K562 (cell line): Measurements from ENCODE around the gene ATXN7. TPM values are rescaled to one million over a fixed set of nuclear protein-coding genes. Genes with fewer than 3 reads are reported as not detected.

Experiments
- ATAC-seq: fragments of 200-7000 bp; cut with Tn5 transposase; 3 replicates; pipeline ENCODE4 v1.9.1; 2020; ENCODE audit warnings: moderate library complexity
- BruUV-seq: library from RNA; stranded (reverse); fragments of 400-500 nt; replicated peaks from 2 replicates; lab custom pipeline; 2021; lab: Mats Ljungman, UMichigan
- CTCF ChIA-PET: fragments of 300-600 bp; formaldehyde crosslinking; extraction: SDS; loops from one replicate; lab custom pipeline; 2021; ENCODE audit warnings: low intra/inter-chr PET ratio; lab: Yijun Ruan, JAX
- POLR2A ChIA-PET: fragments of 300-600, 350-650 bp; sonication (Branson Sonifier 250); formaldehyde crosslinking; extraction: SDS; loops from one replicate; lab custom pipeline; 2021; ENCODE audit warnings: antibody characterized with exemption, inconsistent platforms; lab: Yijun Ruan, JAX
- DNase-seq, 4 experiments: peaks; one replicate each; pipeline versions ENCODE4 v3.0.0 to v3.0.0-alpha.2; 2011 to 2018; ENCODE audit warnings: low spot score in 3 of 4, mixed read lengths in 3 of 4; ENCODE audit errors: extremely low read depth in 1 of 4
- FAIRE-seq: peaks from 2 replicates; lab custom pipeline; 2011; peaks lifted over from hg19 to GRCh38; lab: Jason Lieb, UNC
- H2AFZ ChIP-seq: 2 replicates; pipeline ENCODE4 v1.6.0; 2011; ENCODE audit warnings: low read depth, low read length, control low read depth, inconsistent platforms
- H3K27ac ChIP-seq: fragments of 200-600 bp; 3 replicates; pipeline ENCODE4 v1.8.0; 2011; ENCODE audit warnings: low read depth, mild to moderate bottlenecking, control low read depth, inconsistent platforms, low read length, moderate library complexity, mixed read lengths; ENCODE audit errors: extremely low read depth
- H3K27me3 ChIP-seq, 2 experiments: fragments of 300-600 bp in 1 of 2; 2 replicates in 1 of 2; 3 replicates in 1 of 2; pipeline versions ENCODE4 v1.6.0 to v1.8.0; 2011; ENCODE audit warnings: inconsistent platforms in 2 of 2, low read length in 2 of 2, mild to moderate bottlenecking in 1 of 2, mixed read lengths in 1 of 2, moderate library complexity in 1 of 2; ENCODE audit not compliant: control insufficient read depth in 2 of 2, insufficient read depth in 2 of 2
- H3K36me3 ChIP-seq: fragments of 300-600 bp; 3 replicates; pipeline ENCODE4 v1.8.0; 2011; ENCODE audit warnings: mild to moderate bottlenecking, low read length, inconsistent platforms; ENCODE audit not compliant: control insufficient read depth, insufficient read depth
- H3K4me1 ChIP-seq, 2 experiments: fragments of 200-600 bp in 1 of 2; replicated peaks in 1 of 2; 2 replicates in 1 of 2; 3 replicates in 1 of 2; pipeline versions ENCODE4 v1.5.1 to v1.8.0; 2011; ENCODE audit warnings: inconsistent platforms in 2 of 2, low read length in 2 of 2, mild to moderate bottlenecking in 1 of 2, mixed read lengths in 1 of 2, moderate library complexity in 1 of 2; ENCODE audit not compliant: control insufficient read depth in 2 of 2, insufficient read depth in 2 of 2
- H3K4me2 ChIP-seq: 2 replicates; pipeline ENCODE4 v1.6.1; 2011; ENCODE audit warnings: low read length, control low read depth, inconsistent platforms, mixed read lengths; ENCODE audit not compliant: insufficient read depth
- H3K4me3 ChIP-seq: fragments of 200-600 bp; sonication (generic), shearing (Covaris generic); 2 replicates; pipeline ENCODE4 v1.5.1; 2016; ENCODE audit warnings: control low read depth, inconsistent platforms
- H3K79me2 ChIP-seq: fragments of 200-600 bp; 3 replicates; pipeline ENCODE4 v1.8.0; 2011; ENCODE audit warnings: low read length, inconsistent platforms; ENCODE audit not compliant: control insufficient read depth, insufficient read depth
- H3K9ac ChIP-seq, 2 experiments: 2 replicates each; pipeline versions ENCODE4 v1.6.0 to v1.6.1; 2011; ENCODE audit warnings: low read depth in 2 of 2, low read length in 2 of 2, control low read depth in 1 of 2, inconsistent platforms in 1 of 2, mild to moderate bottlenecking in 1 of 2, mixed read lengths in 1 of 2; ENCODE audit not compliant: insufficient read depth in 1 of 2
- H3K9me1 ChIP-seq: one replicate; pipeline ENCODE4 v1.6.0; 2011; ENCODE audit warnings: inconsistent platforms, mild to moderate bottlenecking, low read length, moderate library complexity; ENCODE audit not compliant: control insufficient read depth, insufficient read depth
- H3K9me3 ChIP-seq: replicated peaks from 2 replicates; pipeline ENCODE4 v1.5.1; 2011; ENCODE audit warnings: low read depth, low read length, inconsistent platforms; ENCODE audit not compliant: control insufficient read depth, insufficient read depth
- H4K20me1 ChIP-seq: replicated peaks from 2 replicates; pipeline ENCODE4 v1.6.1; 2011; ENCODE audit warnings: low read length, inconsistent platforms, mixed read lengths; ENCODE audit not compliant: control insufficient read depth, insufficient read depth
- FOXM1 ChIP-seq, 2 experiments: fragments of 450-650 bp in 1 of 2; sonication (generic) in 1 of 2; formaldehyde crosslinking in 1 of 2; IDR thresholded peaks; 2 replicates each; pipeline versions ENCODE4 v1.6.1 to v1.9.0; 2017 to 2022; ENCODE audit warnings: low read depth in 2 of 2, mild to moderate bottlenecking in 2 of 2, missing genetic modification reagents in 1 of 2, moderate library complexity in 1 of 2
- JUNB ChIP-seq: fragments of 450-650 bp; formaldehyde crosslinking; conservative IDR thresholded peaks from 2 replicates; pipeline ENCODE4 v1.4.0; 2020; ENCODE audit warnings: mild to moderate bottlenecking
- MYNN ChIP-seq, 2 experiments: sonication (generic); formaldehyde crosslinking in 1 of 2; IDR thresholded peaks; 2 replicates each; pipeline versions ENCODE4 v1.5.0 to v1.6.1; 2016 to 2020; ENCODE audit warnings: antibody characterized with exemption in 1 of 2, missing genetic modification reagents in 1 of 2
- PCBP1 ChIP-seq: fragments of 200-400 bp; formaldehyde crosslinking; IDR thresholded peaks from 2 replicates; pipeline ENCODE4 v1.6.1; 2018; ENCODE audit warnings: mild to moderate bottlenecking, low read depth, low read length; ENCODE audit not compliant: poor library complexity, severe bottlenecking
- WGBS: fragments of 100-300 bp; shearing (Covaris generic); methylation state at CpG from one replicate; pipeline ENCODE4 v1.1.6; 2016; ENCODE audit warnings: low coverage, mixed read lengths; ENCODE audit not compliant: insufficient coverage; ENCODE audit errors: missing lambda C conversion rate; 5-methylcytosine and 5-hydroxymethylcytosine counted together
- in situ Hi-C: fragments of 300-500 bp; cut with MboI; formaldehyde crosslinking; loops from 4 replicates; pipeline ENCODE4 v1.15.0; 2018; ENCODE audit warnings: inconsistent platforms, mixed read lengths
- intact Hi-C: fragments of 100-400 bp; cut with micrococcal nuclease; formaldehyde crosslinking; loops from 2 replicates; pipeline ENCODE4 v1.14.2; 2022
- polyA plus RNA-seq, 8 experiments: library from polyadenylated mRNA; depleted of rRNA in 4 of 8; stranded (reverse) in 5 of 8; unstranded in 3 of 8; fragments of >200 nt; fragmentation: Nextera tagmentation in 2 of 8; fragmentation: Illumina TruSeq in 1 of 8; extraction: Ambion mirVana in 2 of 8; extraction: Trizol in 1 of 8; gene quantifications; 2 replicates each; pipeline versions ENCODE4 v1.2.1 to v1.2.3, GENCODE V29; 2011 to 2014; ENCODE audit warnings: inconsistent platforms in 1 of 8, missing spikeins in 1 of 8
- total RNA-seq, 7 experiments: library from RNA; depleted of rRNA in 6 of 7; stranded (reverse); fragments of >200 nt in 6 of 7; fragmentation: Illumina TruSeq in 2 of 7; extraction: Trizol in 2 of 7; gene quantifications; 2 replicates each; pipeline versions ENCODE4 v1.2.1 to v1.2.3, GENCODE V29; 2011 to 2021; ENCODE audit warnings: low replicate concordance in 1 of 7
- TF ChIP-seq, protein P1 (sequence below), 3 experiments: fragments of 200-800 bp in 1 of 3; fragments of 250-450 bp in 1 of 3; fragments of 450-650 bp in 1 of 3; sonication (Bioruptor Pico) in 1 of 3; sonication (Bioruptor generic) in 1 of 3; formaldehyde crosslinking in 1 of 3; IDR thresholded peaks; 2 replicates each; pipeline versions ENCODE4 v1.6.1 to v1.8.0; 2016 to 2022; ENCODE audit warnings: mild to moderate bottlenecking in 2 of 3, missing genetic modification characterization in 2 of 3, missing compliant biosample characterization in 1 of 3, moderate library complexity in 1 of 3

Gene ATXN7
- total and polyA plus RNA-seq, 9 of the 15 experiments (the other 6 are each of a cell fraction or from before 2014, with no cell fraction given) = 0.41 to 9.2 (median 6.7) TPM

DNA sequence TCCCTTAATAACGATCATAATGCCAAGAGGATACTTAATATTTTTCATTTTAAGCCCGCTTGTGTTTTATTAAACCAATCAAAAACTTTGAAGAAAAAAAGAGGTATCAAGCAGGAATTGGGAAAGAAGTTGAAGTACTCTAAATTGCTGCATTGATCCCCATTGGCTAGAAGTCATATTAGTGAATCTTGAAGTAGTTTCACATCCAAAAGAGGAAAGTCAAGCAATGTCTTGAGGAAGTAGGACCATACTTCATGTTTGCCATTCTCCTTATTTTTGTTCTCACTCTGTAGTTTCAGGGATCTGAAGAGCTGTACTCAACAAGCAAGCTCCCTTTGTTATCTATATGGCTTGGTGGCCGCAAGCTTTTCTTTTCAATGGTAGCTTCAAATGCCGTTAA is 46.3 kb downstream of the ATXN7 start:
- 85% methylated on average over 4 of the region's 4 CpGs for WGBS
- FAIRE-seq = no peak
- H3K9me3 ChIP-seq = no peaks in the 10 kb centered on the region
- H3K4me3 ChIP-seq = no peak overlapping the region
- no TSS peak for BruUV-seq
- ChIA-PET POLR2A (no interaction called here), CTCF (no interaction called here)
- in situ Hi-C loops (no loop called here), intact Hi-C loops (loop anchor here (5.0 kb wide), 1 partner anchor 48 kb away; the partner anchor contains the start of genes ATXN7 and THOC7)
- no peak overlapping the region for H3K9ac ChIP-seq
- no peaks in the 10 kb centered on the region for H3K9me1 ChIP-seq
- H3K4me1 ChIP-seq = peaks cover 9 to 13% of the 10 kb centered on the region in 2 experiments
- no peak for DNase-seq
- H3K27me3 ChIP-seq = no peaks in the 10 kb centered on the region
- TF ChIP-seq FOXM1 (IDR thresholded peaks at IDR 0.05; ENCODE audit: low read depth) (no peak), FOXM1 (CRISPR knock-in tag; IDR thresholded peaks at IDR 0.05; ENCODE audit: low read depth) (no peak), JUNB (CRISPR knock-in tag) (no peak), PCBP1 (no peak), MYNN (IDR thresholded peaks at IDR 0.05) (no peak), MYNN (CRISPR knock-in tag; IDR thresholded peaks at IDR 0.05) (no peak)
- TF ChIP-seq, protein P1, sequence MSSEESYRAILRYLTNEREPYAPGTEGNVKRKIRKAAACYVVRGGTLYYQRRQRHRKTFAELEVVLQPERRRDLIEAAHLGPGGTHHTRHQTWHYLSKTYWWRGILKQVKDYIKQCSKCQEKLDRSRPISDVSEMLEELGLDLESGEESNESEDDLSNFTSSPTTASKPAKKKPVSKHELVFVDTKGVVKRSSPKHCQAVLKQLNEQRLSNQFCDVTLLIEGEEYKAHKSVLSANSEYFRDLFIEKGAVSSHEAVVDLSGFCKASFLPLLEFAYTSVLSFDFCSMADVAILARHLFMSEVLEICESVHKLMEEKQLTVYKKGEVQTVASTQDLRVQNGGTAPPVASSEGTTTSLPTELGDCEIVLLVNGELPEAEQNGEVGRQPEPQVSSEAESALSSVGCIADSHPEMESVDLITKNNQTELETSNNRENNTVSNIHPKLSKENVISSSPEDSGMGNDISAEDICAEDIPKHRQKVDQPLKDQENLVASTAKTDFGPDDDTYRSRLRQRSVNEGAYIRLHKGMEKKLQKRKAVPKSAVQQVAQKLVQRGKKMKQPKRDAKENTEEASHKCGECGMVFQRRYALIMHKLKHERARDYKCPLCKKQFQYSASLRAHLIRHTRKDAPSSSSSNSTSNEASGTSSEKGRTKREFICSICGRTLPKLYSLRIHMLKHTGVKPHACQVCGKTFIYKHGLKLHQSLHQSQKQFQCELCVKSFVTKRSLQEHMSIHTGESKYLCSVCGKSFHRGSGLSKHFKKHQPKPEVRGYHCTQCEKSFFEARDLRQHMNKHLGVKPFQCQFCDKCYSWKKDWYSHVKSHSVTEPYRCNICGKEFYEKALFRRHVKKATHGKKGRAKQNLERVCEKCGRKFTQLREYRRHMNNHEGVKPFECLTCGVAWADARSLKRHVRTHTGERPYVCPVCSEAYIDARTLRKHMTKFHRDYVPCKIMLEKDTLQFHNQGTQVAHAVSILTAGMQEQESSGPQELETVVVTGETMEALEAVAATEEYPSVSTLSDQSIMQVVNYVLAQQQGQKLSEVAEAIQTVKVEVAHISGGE (CRISPR knock-in tag; IDR thresholded peaks at IDR 0.05) = peak in 1 of 3 experiments; percentile 55; a peak in 1 of 6 replicates
- no peak overlapping the region for H2AFZ ChIP-seq
- peaks cover 35% of the 10 kb centered on the region for H3K79me2 ChIP-seq
- no peak overlapping the region for H3K4me2 ChIP-seq
- no peak overlapping the region for H3K27ac ChIP-seq
- ATAC-seq = no peak
- no peaks in the 10 kb centered on the region for H4K20me1 ChIP-seq
- peaks cover 16% of the 10 kb centered on the region; the same call in 2 of the 3 replicates for H3K36me3 ChIP-seq
